Mucosa of gallbladder (tissue), 1 donor: Measurements from ENCODE around the gene CARS1. TPM values are rescaled to one million over a fixed set of nuclear protein-coding genes. Genes with fewer than 3 reads are reported as not detected.

Experiments
- DNase-seq: peaks from one replicate; pipeline ENCODE4 v3.0.0-alpha.2; 2020; ENCODE audit warnings: low spot score
- total RNA-seq: library from RNA; stranded (reverse); gene quantifications from one replicate; pipeline ENCODE4 v1.2.1, GENCODE V29; 2021
- donor health status: DM: no; HTN: no; CAD: no.

The CARS1 gene
- total RNA-seq, 1 donor from 2014 or later, result 39.9 TPM

- DNase-seq, result no peak
Measured at GRCh38 chr11:3040881-3041280, 16.3 kb downstream of the CARS1 start.

GRCh38 chr11:3037945-3038271, 19.3 kb downstream of the CARS1 start:
- DNase-seq, result no peak

GRCh38 chr11:3037040-3037944, 19.9 kb downstream of the CARS1 start:
- peak; percentile 78 for DNase-seq

GRCh38 chr11:3036419-3036818, 20.8 kb downstream of the CARS1 start:
- DNase-seq, result no peak

GRCh38 chr11:3035333-3035732, 21.9 kb downstream of the CARS1 start:
- no peak for DNase-seq

- DNase-seq, result no peak
Measured at GRCh38 chr11:3030289-3031070, 26.7 kb downstream of the CARS1 start.

- no peak for DNase-seq
Measured at GRCh38 chr11:3028813-3029212, 28.4 kb downstream of the CARS1 start.

GRCh38 chr11:3026803-3027202, 30.4 kb downstream of the CARS1 start:
- DNase-seq, result no peak

- DNase-seq, result no peak
Measured at GRCh38 chr11:3022982-3023381, 34.2 kb downstream of the CARS1 start.

GRCh38 chr11:3022300-3022967, 34.8 kb downstream of the CARS1 start:
- DNase-seq, result no peak

- DNase-seq, result peak; percentile 58
Measured at GRCh38 chr11:3021125-3021524, 36.1 kb downstream of the CARS1 start.

GRCh38 chr11:3020011-3020410, 37.2 kb downstream of the CARS1 start:
- no peak for DNase-seq

GRCh38 chr11:3018596-3018995, 38.6 kb downstream of the CARS1 start:
- DNase-seq, result no peak

- no peak for DNase-seq
Measured at GRCh38 chr11:3016861-3017260, 40.4 kb downstream of the CARS1 start.

GRCh38 chr11:3015796-3016195, 41.4 kb downstream of the CARS1 start:
- DNase-seq, result no peak

GRCh38 chr11:3014943-3015342, 42.3 kb downstream of the CARS1 start:
- no peak for DNase-seq

GRCh38 chr11:3014057-3014938, 42.9 kb downstream of the CARS1 start:
- no peak for DNase-seq

- DNase-seq, result no peak
Measured at GRCh38 chr11:3011891-3012885, 45.0 kb downstream of the CARS1 start.

- no peak for DNase-seq
Measured at GRCh38 chr11:3010521-3011275, 46.5 kb downstream of the CARS1 start.
